Activated naive CD4-positive, alpha-beta T cell treated with anti-CD3 and anti-CD28 coated beads, Interleukin-2, amount 10 ng/mL, durations not matched to agents 7 days and 5 days (primary cell): ENCODE measurements around the gene ITGA11.

Experiments
- CTCF ChIA-PET: fragments of 350-600 bp; sonication (Branson Sonifier 250); formaldehyde crosslinking; loops from one replicate; lab custom pipeline; 2021; ENCODE audit warnings: antibody characterized with exemption; lab: Charles Lee
- DNase-seq: peaks from one replicate; pipeline ENCODE4 v3.0.0-alpha.2; 2020
- H3K27ac Mint-ChIP-seq: one replicate; pipeline ENCODE4 v1.8.0; 2021; ENCODE audit warnings: mild to moderate bottlenecking, moderate library complexity, mixed read lengths
- H3K27me3 Mint-ChIP-seq: one replicate; pipeline ENCODE4 v1.8.0; 2021; ENCODE audit warnings: mild to moderate bottlenecking, mixed read lengths
- H3K36me3 Mint-ChIP-seq: one replicate; pipeline ENCODE4 v1.8.0; 2021; ENCODE audit warnings: mixed read lengths
- H3K4me1 Mint-ChIP-seq: one replicate; pipeline ENCODE4 v1.8.0; 2021; ENCODE audit warnings: mixed read lengths
- H3K4me3 Mint-ChIP-seq: one replicate; pipeline ENCODE4 v1.8.0; 2021; ENCODE audit warnings: mild to moderate bottlenecking, moderate library complexity, mixed read lengths
- H3K9me3 Mint-ChIP-seq: one replicate; pipeline ENCODE4 v1.8.0; 2021; ENCODE audit warnings: mixed read lengths

The ITGA11 gene

DNA sequence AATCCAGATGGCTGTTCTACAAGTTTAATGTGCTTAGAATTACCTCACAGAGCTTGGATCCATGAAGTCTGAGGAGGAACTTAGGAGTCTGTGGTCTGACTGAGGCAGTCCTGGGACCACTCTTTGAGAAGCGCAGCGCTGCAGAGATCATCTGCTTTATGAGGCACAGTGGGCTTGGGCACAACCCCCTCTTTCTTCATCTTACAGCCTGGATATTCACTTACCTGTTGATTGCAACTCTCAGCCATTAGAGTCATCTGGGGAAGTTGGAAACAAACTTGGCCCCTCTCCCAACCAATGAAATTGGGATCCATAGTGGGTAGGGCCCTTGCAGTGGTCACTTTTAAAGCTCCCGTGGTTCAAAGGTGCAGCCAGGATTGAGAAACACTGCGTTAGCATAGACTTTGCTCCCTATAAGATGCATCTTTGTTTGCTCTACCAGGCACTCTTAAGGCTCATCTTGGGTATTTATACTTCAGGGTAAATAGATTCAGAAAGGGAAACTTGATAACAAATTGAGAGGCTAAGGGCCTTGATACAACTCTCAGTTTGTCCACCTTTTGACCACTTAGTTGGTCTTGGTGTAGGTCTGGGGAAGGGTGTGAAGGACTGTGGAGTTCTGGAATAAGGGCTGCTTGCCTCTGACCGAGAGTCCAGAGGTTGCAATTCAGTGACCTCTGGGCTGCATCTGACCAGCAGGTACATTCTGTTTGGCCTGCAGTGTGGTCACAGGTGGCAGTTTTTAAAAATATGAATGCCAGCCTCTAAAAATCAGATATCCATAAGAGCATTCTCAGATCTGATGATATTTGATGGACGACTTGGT is 131.6 kb downstream of the ITGA11 start:
- H3K9me3 Mint-ChIP-seq: no peaks in the 10 kb centered on the region
- CTCF ChIA-PET: interaction anchor here (0.9 kb wide), 1 partner anchor 254 kb away, joined by 3 read pairs; no protein-coding TSS in a partner anchor
- H3K4me3 Mint-ChIP-seq: no peak overlapping the region
- H3K4me1 Mint-ChIP-seq: peaks cover 30% of the 10 kb centered on the region
- peaks cover 7% of the 10 kb centered on the region for H3K36me3 Mint-ChIP-seq
- H3K27ac Mint-ChIP-seq: no peak overlapping the region
- peaks cover 5% of the 10 kb centered on the region for H3K27me3 Mint-ChIP-seq
- DNase-seq: no peak

DNA sequence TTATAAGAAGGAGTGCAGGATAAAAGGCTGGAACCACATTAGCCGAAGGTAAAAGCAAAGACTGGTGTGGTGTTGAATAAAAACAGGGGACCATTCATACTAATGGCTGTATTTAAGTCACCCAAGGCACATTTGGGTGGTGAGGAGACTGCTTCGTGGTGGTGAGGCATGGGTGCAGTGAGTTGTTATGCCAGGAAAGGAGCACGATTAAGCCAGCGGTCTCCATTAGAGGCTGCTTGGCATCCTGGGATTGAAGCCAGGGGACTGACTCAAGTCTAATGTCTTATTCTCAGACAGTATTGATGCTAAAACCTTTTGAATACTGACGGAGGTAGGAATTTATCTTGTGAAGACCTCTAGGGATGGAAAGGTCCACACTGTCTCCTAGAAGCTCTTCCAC is 132.5 kb downstream of the ITGA11 start:
- Mint-ChIP-seq H3K27me3 (no peaks in the 10 kb centered on the region), H3K27ac (peak overlapping the region; percentile 52), H3K9me3 (no peaks in the 10 kb centered on the region), H3K4me1 (peaks cover 30% of the 10 kb centered on the region), H3K36me3 (peaks cover 15% of the 10 kb centered on the region), H3K4me3 (no peak overlapping the region)
- CTCF ChIA-PET: interaction anchor here (0.9 to 2.3 kb wide), 2 partner anchors 46 to 255 kb away, joined by 3 to 15 read pairs; no protein-coding TSS in a partner anchor
- no peak for DNase-seq

DNA sequence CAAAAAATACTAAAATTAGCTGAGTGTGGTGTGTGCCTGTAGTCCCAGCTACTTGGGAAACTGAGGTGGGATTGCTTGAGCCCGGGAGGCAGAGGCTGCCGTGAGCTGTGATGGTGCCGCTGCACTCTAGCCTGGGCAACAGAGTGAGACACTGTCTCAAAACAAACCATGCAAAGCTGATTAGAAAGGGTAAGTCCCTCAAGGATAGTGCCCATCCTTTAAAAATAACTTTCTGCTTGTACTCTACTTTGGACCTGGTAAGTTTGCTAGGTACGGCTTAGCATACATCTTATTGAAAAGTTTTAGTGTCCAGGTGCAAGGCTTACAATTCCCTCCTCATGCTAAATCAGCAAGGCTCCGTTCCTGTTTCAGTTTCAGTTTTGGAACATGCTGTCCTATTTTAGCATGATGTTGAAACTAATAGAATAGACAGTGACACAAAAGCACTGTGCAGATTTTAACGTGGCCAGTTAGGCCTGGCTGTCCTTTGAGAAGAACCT is 133.0 kb downstream of the ITGA11 start:
- H3K27me3 Mint-ChIP-seq: no peaks in the 10 kb centered on the region
- DNase-seq: peak; percentile 37
- peak overlapping the region; percentile 72 for H3K4me3 Mint-ChIP-seq
- CTCF ChIA-PET: interaction anchor here (0.9 to 2.3 kb wide), 2 partner anchors 46 to 83 kb away, joined by 3 to 15 read pairs; no protein-coding TSS in a partner anchor
- no peaks in the 10 kb centered on the region for H3K9me3 Mint-ChIP-seq
- H3K36me3 Mint-ChIP-seq: peaks cover 20% of the 10 kb centered on the region
- H3K4me1 Mint-ChIP-seq: peaks cover 30% of the 10 kb centered on the region
- peak overlapping the region; percentile 91 for H3K27ac Mint-ChIP-seq

DNA sequence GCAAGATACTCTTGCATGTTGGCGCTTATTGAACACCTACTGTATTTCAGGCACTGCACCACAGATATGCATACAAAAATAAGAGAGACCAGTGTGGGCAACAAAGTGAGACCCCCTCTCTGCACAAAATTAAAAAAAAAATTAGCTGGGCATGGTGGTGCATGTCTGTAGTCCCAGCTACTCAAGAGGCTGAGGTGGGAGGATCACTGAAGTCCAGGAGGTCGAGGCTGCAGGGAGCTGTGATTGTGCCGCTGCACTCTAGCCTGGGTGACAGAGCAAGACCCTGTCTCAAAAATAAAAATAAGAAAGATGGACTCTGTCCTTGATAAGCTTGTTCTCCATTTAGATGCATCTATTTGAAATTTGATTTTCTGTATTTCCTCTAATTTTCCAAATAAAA is 133.6 kb downstream of the ITGA11 start:
- H3K4me1 Mint-ChIP-seq: peaks cover 30% of the 10 kb centered on the region

DNA sequence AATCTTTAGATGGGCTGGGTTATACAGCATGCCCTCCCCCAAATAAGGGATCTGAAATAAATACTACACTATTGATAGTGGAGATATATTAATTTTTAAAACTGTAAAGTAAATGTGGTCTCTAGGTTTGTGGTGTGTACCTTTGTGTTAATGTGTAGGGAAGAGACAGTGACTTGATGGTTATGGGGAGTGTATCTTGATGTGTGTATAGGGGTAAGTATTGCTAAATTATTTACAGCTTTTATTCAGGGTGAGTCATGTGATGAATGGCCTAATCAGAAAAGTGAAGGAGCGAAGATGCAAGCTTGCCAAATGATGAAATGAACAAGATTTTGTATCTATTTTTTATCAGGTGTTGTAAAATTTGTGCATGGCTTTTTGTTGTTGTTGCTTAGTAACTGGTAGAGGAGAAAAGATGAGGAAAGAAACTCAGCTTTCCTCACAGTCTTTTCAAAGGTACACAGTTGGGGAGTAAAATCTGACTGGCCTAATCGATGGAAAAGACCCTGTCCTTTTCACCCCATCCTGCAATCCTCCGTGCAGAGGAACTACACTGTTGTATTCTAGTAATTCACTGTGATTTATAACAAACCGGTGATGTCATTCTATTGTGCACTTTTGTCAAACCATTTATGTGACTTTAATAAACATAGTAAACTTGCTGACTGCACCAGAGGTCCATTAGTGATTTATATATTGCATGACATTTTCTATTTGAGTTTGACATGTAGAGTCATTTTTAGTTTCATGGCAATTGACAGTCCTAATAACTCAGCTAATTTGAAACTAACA is 136.8 kb downstream of the ITGA11 start:
- no peak overlapping the region for H3K27ac Mint-ChIP-seq
- no peak for DNase-seq
- CTCF ChIA-PET: interaction anchor here (1.4 to 3.4 kb wide), 2 partner anchors 11 to 42 kb away, joined by 7 to 15 read pairs; no protein-coding TSS in a partner anchor

More for the DNA sequence above, 133.6 kb downstream of the ITGA11 start:
- Mint-ChIP-seq H3K9me3 (no peaks in the 10 kb centered on the region), H3K4me3 (peak overlapping the region; percentile 72), H3K27me3 (no peaks in the 10 kb centered on the region), H3K36me3 (peaks cover 24% of the 10 kb centered on the region), H3K27ac (peak overlapping the region; percentile 91)
- CTCF ChIA-PET: interaction anchor here (0.9 to 2.3 kb wide), 2 partner anchors 45 to 84 kb away, joined by 3 to 15 read pairs; no protein-coding TSS in a partner anchor
- no peak for DNase-seq

DNA sequence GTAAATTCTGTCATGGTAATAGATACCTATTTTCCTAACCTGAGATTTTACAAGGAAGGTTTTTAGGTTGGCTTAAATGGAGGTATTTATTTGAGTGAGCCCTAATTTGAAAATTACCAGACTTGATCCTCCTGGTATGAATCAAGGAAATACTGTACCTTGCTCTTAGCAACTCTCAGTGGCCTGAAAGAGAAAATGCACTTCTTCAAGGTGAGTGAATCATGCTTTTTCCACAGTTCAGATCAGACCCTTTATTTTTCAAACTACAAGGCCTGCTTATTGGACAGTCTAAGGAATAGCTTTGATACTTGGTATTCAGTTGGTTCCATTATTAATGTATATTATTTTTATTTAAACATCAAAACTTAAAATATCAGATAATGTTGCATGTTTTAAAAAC is 139.0 kb downstream of the ITGA11 start:
- Mint-ChIP-seq H3K9me3 (no peaks in the 10 kb centered on the region), H3K27me3 (no peaks in the 10 kb centered on the region), H3K4me1 (peaks cover 31% of the 10 kb centered on the region), H3K36me3 (peaks cover 45% of the 10 kb centered on the region), H3K27ac (no peak overlapping the region), H3K4me3 (no peak overlapping the region)
- CTCF ChIA-PET: interaction anchor here (1.2 to 1.7 kb wide), 2 partner anchors 11 to 13 kb away, joined by 6 to 10 read pairs; no protein-coding TSS in a partner anchor
- no peak for DNase-seq

More for the DNA sequence above, 136.8 kb downstream of the ITGA11 start:
- no peak overlapping the region for H3K4me3 Mint-ChIP-seq
- peaks cover 38% of the 10 kb centered on the region for H3K4me1 Mint-ChIP-seq
- no peaks in the 10 kb centered on the region for H3K27me3 Mint-ChIP-seq
- H3K9me3 Mint-ChIP-seq: no peaks in the 10 kb centered on the region
- peaks cover 33% of the 10 kb centered on the region for H3K36me3 Mint-ChIP-seq

DNA sequence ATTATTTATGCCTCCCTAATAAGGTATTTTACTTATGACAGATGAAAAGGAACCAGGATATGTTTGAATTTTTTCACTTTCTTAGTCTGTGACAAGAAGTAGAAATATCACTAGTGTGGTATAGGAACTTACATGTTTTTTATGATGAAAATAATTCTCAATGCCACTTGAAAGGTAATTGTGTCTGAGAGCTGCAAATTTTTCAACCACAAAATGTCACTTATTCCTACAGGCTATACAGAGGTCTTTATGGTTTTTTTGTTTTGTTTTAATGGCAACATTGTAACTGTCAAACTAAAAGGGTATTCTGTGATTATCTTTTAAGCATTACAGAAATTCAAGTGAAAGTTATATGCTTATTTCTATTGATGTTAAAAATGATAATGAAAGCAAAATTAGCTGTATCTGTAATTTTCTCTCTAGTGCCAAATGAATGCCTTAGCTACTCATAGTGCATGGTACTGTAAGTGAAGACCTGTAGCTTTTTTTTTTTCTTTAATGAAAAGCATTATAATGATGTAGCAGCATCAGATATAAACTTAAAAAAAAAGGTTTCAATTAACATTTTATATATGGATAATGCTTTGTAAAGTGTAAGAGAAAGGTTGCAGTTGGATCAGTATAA is 139.7 kb downstream of the ITGA11 start:
- Mint-ChIP-seq H3K4me1 (peaks cover 27% of the 10 kb centered on the region), H3K27ac (no peak overlapping the region), H3K36me3 (peaks cover 45% of the 10 kb centered on the region), H3K9me3 (no peaks in the 10 kb centered on the region), H3K4me3 (no peak overlapping the region), H3K27me3 (no peaks in the 10 kb centered on the region)
- DNase-seq: no peak
- CTCF ChIA-PET: interaction anchor here (1.1 to 1.7 kb wide), 3 partner anchors 11 to 39 kb away, joined by 5 to 10 read pairs (median 6); no protein-coding TSS in a partner anchor

DNA sequence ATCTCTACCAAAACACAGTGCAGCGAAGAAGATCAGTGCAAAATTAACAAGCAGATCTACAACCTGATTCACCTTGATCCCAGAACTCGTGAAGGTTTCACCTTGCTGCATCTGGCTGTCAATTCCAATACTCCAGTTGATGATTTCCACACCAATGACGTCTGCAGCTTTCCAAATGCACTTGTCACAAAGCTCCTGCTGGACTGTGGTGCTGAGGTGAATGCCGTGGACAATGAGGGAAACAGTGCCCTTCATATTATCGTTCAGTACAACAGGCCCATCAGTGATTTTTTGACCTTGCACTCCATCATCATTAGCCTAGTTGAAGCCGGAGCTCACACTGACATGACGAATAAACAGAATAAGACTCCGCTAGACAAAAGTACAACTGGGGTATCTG is 141.2 kb downstream of the ITGA11 start:
- Mint-ChIP-seq H3K4me3 (no peak overlapping the region), H3K27ac (no peak overlapping the region), H3K4me1 (peaks cover 34% of the 10 kb centered on the region), H3K27me3 (no peaks in the 10 kb centered on the region), H3K9me3 (no peaks in the 10 kb centered on the region), H3K36me3 (peaks cover 49% of the 10 kb centered on the region)
- CTCF ChIA-PET: interaction anchor here (1.3 kb wide), 1 partner anchor 13 kb away, joined by 3 read pairs; the partner anchor contains the start of gene FEM1B
- DNase-seq: no peak

DNA sequence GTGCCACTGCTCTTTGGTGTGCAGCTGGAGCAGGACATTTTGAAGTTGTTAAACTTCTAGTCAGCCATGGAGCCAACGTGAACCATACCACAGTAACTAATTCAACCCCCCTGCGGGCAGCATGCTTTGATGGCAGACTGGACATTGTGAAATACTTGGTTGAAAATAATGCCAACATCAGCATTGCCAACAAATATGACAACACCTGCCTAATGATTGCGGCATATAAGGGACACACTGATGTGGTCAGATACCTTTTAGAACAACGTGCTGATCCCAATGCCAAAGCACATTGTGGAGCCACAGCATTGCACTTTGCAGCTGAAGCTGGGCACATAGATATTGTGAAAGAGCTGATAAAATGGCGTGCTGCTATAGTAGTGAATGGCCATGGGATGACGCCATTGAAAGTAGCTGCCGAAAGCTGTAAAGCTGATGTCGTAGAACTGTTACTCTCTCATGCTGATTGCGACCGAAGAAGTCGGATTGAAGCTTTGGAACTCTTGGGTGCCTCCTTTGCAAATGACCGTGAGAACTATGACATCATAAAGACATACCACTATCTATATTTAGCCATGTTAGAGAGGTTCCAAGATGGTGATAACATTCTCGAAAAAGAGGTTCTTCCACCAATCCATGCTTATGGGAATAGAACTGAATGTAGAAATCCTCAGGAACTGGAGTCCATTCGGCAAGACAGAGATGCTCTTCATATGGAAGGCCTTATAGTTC is 142.2 kb downstream of the ITGA11 start:
- Mint-ChIP-seq H3K4me3 (no peak overlapping the region), H3K27me3 (no peaks in the 10 kb centered on the region), H3K4me1 (peaks cover 42% of the 10 kb centered on the region), H3K36me3 (peaks cover 52% of the 10 kb centered on the region), H3K27ac (no peak overlapping the region), H3K9me3 (no peaks in the 10 kb centered on the region)
- DNase-seq: no peak
- CTCF ChIA-PET: interaction anchor here (1.1 to 1.9 kb wide), 6 partner anchors 9 to 90 kb away, joined by 3 to 9 read pairs (median 4); no protein-coding TSS in a partner anchor

DNA sequence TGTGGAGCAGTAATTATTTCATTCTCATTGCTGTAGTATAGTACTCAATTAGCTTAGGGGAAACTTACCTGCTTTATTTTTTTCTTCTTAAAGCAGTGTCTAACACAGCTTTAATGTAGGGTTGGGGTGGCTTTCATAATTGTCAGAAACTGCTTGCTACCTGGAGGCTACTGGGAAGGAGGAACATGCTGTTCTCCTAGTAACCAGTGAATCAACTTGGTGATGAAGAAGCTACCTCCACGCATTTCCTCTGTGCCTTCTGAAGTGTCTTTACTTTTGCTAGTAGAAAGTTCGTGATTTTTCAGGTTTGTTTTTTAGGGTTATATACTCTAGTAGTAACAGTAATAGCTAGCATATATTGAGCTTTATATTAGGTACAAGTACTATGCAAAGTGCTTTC is 142.9 kb downstream of the ITGA11 start:
- H3K27ac Mint-ChIP-seq: no peak overlapping the region

DNA sequence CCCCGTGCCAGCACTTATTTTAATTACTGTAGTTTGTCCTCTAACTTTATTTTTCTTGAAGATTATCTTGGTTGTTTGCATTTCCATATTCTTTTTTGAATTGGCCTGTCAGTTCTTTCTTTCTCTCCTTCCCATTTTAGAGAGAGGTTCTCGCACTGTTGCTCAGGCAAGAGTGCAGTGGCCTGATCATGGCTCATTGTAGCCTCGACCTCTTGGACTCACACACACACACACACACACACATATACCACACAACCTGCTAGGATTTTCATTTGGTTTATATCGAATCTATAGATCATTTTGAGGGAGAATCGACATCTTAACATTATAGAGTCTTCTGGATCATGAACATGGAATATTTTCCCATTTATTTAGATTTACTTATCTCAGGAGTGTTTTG is 145.7 kb downstream of the ITGA11 start:
- DNase-seq: no peak
- CTCF ChIA-PET: no interaction called here
- H3K9me3 Mint-ChIP-seq: no peaks in the 10 kb centered on the region
- H3K4me3 Mint-ChIP-seq: no peak overlapping the region
- no peaks in the 10 kb centered on the region for H3K27me3 Mint-ChIP-seq
- H3K27ac Mint-ChIP-seq: no peak overlapping the region
- H3K36me3 Mint-ChIP-seq: peaks cover 50% of the 10 kb centered on the region
- peaks cover 43% of the 10 kb centered on the region for H3K4me1 Mint-ChIP-seq

More for the DNA sequence above, 142.9 kb downstream of the ITGA11 start:
- Mint-ChIP-seq H3K27me3 (no peaks in the 10 kb centered on the region), H3K36me3 (peaks cover 50% of the 10 kb centered on the region), H3K4me1 (peaks cover 47% of the 10 kb centered on the region), H3K9me3 (no peaks in the 10 kb centered on the region), H3K4me3 (no peak overlapping the region)
- DNase-seq: no peak
- CTCF ChIA-PET: interaction anchor here (1.1 to 1.9 kb wide), 6 partner anchors 8 to 91 kb away, joined by 3 to 9 read pairs (median 4); no protein-coding TSS in a partner anchor

DNA sequence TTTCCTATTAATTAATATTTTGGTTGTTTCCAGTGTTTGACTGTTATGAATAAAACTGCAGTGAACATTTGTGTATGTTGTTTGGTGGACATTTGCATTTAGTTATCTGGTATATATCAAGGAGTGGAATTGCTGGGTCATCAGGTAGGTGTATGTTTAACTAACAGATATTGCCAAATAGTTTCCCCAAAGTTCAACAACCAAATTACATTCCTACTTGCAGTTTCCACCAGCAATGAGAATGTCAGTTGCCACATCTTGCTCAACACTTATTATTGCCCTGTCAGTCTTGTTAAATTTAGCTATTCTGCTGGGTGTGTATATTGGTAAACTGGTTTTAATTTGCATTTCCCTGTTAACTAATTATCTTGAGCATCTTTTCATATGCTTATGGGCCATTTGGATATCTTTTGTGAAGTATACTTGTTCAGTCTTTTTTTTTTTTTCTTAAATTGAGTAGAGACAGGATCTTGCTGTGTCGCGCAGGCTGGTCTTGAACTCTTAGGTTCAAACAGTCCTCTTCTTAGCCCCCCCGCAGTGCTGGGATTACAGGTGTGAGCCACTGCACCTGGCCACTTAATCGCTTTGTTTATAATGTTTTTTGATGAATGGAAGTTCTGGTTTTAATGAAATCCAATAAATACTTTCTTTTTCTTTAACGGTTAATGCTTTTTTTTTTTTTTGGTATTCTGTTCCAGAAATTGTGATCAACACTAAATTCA is 146.5 kb downstream of the ITGA11 start:
- CTCF ChIA-PET: no interaction called here
- H3K4me3 Mint-ChIP-seq: no peak overlapping the region
- peak overlapping the region; percentile 76 for H3K27ac Mint-ChIP-seq
- H3K9me3 Mint-ChIP-seq: no peaks in the 10 kb centered on the region
- no peak for DNase-seq
- peaks cover 46% of the 10 kb centered on the region for H3K36me3 Mint-ChIP-seq
- no peaks in the 10 kb centered on the region for H3K27me3 Mint-ChIP-seq
- H3K4me1 Mint-ChIP-seq: peaks cover 49% of the 10 kb centered on the region
